Vagina (tissue), 2 donors: ENCODE measurements around the gene NCAPG2.

ENCODE experiments used
- CTCF ChIP-seq, 3 experiments: fragments of 450-650 bp in 2 of 3; fragments of 200-600 bp in 1 of 3; sonication (generic) in 1 of 3; IDR thresholded peaks; one replicate each; pipeline ENCODE4 v1.5.1; 2017 to 2019; ENCODE audit warnings: antibody characterized with exemption in 3 of 3, mild to moderate bottlenecking in 2 of 3, moderate library complexity in 2 of 3
- POLR2A ChIP-seq, 2 donors: fragments of 450-650 bp; IDR thresholded peaks; one replicate each; pipeline ENCODE4 v1.6.1; 2017; ENCODE audit warnings: antibody characterized with exemption in 2 of 2, mild to moderate bottlenecking in 2 of 2, moderate library complexity in 2 of 2
- POLR2AphosphoS5 ChIP-seq, 2 donors: sonication (generic); formaldehyde crosslinking; IDR thresholded peaks; one replicate each; pipeline ENCODE4 v1.9.0; 2017; ENCODE audit warnings: antibody characterized with exemption in 2 of 2, mild to moderate bottlenecking in 2 of 2, low read depth in 1 of 2; ENCODE audit not compliant: insufficient read depth in 1 of 2

GRCh38 chr7:158682456-158682855 is 22.1 kb downstream of the NCAPG2 start:
- TF ChIP-seq CTCF (IDR thresholded peaks at IDR 0.05) (no peak), POLR2A (IDR thresholded peaks at IDR 0.05) (no peak), POLR2AphosphoS5 (IDR thresholded peaks at IDR 0.05; ENCODE audit: insufficient read depth in 1 of 2, low read depth in 1 of 2) (no peak)
